Iris pigment epithelial cell (primary cell): Measurements from ENCODE around the gene KIAA1614.
"Not testable (repeated sequence)": the region's sequence is repeated elsewhere in the genome, so short reads cannot be mapped to it uniquely, and the experiment has no call there.

ENCODE experiments used
- DNase-seq: peaks from one replicate; pipeline ENCODE4 v3.0.0-alpha.2; 2011; ENCODE audit warnings: low read depth

Gene KIAA1614

GRCh38 chr1:180941518-180942275 is 29.0 kb downstream of the KIAA1614 start:
- DNase-seq = no peak

DNA sequence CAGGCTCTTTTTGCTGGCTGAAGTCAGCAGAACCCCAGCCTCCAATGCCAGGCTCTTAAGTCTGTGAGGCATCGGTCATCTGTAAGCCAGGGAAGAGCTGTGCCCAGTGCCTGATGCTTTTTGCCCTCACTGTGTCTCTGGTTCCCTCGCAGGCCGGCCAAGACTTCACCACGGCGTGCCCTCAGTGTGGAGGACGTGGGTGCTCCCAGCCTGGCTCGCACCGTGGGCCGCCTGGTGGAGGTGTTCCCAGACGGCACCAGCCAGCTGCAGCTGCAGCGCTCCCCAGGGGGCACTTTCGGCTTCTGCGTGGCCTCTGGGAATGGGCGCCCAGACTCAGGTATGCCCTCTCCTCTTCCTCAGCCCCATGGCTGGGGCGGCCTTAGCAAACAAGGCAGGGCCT is 32.5 kb downstream of the KIAA1614 start:
- DNase-seq = no peak

GRCh38 chr1:180945551-180945950 is 32.9 kb downstream of the KIAA1614 start:
- no peak for DNase-seq

DNA sequence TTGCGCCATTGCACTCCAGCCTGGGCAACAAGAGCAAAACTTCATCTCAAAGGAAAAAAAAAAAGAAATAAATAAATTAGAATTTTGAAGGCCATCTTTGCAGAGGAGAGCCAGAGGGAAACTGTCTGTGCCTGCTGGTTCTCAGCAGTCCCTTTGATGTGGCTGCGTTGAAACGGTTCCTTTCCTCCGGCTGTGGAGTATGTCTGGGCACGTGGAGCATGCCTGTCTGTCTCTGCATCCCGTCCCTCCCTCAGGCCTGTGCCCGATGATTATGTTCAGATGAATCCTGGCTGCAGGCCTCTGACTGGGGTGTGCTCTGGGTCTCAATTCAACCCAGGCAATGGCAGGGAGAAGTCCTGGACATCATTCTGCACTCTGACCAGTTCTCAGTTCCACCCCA is 33.4 kb downstream of the KIAA1614 start:
- no peak for DNase-seq

- DNase-seq = no peak
Observed at GRCh38 chr1:180946541-180947498, 34.1 kb downstream of the KIAA1614 start.

DNA sequence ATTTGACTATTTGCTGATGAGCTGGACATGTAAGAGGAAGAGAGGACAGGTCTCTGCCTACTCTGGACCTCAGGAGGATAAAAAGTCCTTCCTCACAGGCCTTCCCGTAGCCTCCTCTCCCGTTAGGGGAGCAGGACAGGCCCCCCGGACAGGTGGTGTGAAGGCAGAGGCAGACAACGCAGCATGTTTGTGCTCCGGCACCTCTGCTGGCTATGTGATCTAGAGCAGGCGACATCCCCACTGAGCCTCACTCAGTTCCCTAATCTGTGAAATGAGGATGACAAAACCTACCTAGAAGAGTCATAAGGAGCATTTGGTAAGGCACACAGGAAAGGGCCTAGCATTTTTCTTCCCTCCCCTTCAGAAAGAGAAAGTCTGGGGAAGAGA is 34.8 kb downstream of the KIAA1614 start:
- no peak for DNase-seq

DNA sequence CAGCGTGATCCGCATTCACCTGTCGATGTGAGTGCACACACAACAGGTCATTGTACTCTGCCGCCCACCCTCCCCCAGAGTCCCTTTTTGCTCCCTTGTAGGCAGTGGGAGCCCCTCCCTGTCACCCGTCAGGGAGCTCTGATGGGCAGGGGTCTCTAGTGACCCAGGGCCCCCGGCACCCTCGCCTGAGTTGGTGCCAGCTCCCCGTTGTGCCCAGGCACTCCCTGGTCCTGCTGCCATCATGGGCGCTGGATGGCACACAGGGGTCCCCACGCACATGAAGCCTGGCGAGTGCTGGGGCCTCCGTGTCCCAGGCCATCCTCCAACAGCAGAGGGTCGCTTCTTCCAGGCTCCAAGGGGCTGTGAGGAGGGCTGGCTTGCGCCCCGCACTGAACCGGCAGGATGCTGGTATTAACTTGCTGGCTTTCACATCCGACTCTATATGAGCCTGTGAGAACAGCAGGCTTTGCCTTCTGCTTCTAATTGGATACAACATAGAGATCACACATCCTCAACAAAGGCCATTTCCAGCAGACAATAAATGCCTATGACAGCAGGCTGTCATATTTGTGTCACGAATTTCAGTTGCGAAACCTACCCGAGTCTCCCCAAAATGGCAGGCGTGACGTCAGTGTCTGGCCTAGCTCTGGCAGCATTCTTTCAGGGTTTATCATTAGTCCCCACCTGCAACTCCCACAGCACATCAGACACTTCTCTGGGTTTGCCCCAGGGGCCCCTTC is 35.4 kb downstream of the KIAA1614 start:
- peak; percentile 17 for DNase-seq

- no peak for DNase-seq
Observed at GRCh38 chr1:180948641-180949615, 36.2 kb downstream of the KIAA1614 start.

GRCh38 chr1:180949616-180950000 is 36.9 kb downstream of the KIAA1614 start:
- DNase-seq = no peak

DNA sequence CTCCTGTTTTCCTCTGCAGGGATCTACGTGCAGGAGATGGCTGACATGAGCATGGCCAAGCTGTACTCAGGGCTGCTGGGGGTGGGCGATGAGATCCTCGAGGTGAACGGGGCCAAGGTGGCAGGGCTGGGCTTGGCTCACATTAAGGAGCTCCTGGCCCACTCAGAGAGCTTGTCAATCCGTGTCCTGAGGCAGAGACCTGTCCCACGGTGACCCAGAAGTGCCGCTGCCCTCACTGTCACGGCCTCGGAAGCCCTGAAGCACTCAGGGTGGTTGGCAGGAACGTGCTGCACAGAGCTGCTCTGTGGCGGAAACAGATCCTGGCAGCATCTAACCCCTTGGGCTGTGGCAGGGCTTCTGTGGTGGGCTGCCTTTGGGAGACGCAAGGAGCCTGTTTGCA is 37.6 kb downstream of the KIAA1614 start:
- DNase-seq = no peak

- no peak for DNase-seq
Observed at GRCh38 chr1:180951186-180951745, 38.6 kb downstream of the KIAA1614 start.

DNA sequence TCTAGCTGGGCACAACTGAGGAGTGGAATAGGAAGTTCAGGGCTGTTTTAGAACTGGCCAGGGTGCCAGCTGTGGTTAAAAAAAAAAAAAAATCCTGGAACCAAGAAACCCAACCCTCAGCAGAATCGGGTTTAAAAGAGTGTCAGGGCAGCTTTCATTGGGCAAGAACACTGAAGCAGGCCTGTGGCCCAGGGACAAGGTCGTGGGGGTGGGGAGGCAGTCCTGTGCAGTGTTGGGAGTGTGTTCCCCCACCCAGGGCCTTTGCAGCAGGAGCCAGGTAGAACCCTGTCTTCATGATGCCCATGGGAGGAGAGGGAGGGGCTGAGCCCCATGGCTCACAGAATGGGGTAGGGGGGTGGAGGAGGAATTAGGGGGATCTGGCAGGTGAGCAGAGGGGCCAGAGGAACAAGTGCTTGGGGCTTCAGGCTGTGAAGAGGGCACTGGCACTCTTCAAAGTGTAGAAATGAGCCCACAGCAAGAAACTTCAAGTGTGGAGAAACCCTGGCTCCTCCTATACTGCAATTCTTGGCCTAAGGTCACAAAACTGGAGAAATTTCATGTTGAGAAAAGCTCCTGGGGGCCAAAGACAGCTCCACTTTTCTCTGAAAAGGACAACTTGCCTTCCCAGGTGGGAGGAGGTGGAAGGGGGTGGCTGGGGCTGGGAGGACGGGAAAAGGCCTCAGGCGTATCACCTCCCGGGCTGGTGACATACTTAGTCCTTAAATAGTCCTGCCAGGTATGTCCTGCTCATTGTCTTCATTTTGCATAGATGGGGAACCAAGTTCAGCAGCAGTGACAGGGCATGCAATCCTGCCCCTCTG is 39.3 kb downstream of the KIAA1614 start:
- DNase-seq = no peak

DNA sequence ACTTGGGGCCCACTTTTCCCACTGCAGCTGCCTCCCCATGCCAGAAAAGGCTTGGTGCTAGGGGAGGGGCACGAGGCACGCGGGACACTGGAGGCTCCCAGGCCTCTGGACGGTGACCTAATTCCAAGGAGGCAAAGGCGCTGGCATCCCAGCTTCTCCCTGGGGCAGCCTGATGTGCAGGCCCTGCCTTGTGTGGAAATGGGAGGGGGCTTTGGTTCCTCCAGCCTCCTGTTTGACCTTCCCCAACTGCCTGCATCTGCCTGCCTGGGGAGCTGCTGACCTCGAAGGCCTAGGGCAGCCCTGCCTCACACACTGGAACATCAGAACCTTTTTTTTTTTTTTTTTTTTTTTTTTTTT is 39.9 kb downstream of the KIAA1614 start:
- no peak for DNase-seq

DNA sequence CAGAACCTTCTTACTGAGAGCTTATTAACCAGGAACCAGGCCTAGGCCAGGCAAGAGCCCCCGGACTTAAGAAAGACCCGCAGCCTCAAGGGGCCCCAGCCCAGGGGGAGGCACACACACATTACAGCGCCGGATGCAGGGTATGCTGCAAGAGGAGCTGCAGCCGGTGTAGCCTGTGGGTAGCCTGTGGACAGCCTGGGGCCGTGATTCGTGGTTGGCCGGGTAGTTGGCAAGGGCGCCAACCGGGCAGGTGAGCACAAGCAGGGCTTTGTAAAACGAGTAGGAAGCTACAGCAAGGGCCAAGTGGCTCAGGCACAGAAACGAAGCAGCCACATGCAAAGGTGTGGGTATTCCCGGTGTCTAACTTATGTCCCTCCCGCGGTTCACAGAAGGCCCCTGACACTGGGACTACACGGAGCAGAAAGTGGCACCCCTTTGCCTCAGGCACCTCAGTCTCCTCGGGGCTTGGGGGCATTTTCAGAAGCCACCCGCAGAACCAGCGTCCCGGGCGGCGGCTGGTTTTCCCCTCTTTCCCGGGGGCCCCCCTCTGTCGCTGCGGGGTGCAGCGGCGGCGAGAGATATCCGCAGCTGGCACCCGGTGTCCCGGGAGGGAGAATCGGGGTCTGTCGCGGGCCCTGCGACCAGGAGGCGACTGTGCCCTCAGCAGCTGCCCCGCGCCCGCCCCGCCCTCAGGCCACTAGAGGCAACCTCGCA is 40.8 kb downstream of the KIAA1614 start:
- DNase-seq = no peak

DNA sequence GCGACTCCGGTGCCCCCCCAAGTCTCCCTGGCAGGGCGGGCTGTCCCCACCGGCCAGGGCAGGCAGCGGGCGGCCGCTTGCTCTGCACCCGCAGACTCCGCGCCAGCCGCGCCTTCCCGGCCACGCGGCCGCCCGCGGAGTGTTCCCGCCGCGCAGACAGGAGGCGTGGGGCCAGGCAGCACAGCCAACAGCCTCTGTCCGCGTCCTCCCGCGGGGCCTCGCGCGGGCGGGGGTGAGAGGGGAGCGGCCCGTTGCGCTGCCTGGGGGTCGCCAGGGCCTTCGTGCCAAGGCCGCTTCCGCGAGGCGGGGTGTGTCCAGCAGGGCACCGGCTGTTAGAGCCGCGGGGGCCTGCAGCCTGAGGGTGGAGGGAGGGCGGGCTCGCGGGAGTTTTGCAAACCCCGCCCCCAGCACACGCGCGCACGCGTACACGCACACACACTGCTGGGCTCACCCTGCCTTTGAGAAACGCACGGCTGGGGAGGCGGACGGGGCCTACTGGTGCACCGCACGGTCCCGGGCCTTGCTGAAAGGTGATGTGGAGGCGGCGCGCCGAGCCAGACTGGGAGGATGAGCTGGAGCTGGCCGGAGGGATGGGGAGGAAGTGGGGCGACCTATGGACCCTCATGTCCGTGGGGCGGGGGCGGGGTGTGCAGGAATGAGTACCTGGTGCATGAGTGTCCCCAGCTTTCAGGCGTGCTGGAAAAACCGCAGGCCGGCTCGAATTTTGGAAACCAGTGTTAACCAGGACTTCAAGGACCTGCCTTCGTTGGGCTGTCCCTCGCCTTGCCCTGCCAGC is 41.5 kb downstream of the KIAA1614 start:
- peak; percentile 63 for DNase-seq

DNA sequence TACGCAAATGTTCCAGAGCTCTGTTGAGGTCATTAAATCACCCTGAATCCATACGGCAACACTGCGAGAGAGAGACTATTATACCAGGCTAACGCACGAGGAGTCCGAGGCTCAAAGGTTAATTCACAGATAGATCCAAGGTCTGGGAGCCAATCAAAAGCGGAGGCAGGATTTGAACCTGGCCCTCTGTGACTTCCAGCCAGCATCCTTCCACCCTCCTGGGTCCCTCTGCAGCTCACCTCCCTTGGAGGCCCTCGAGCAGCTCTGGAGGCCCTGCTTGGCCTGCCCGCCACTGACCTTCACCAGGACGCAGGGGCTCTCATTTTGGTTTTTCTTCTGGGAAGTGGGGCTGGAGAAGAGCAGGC is 42.1 kb downstream of the KIAA1614 start:
- DNase-seq = no peak

DNA sequence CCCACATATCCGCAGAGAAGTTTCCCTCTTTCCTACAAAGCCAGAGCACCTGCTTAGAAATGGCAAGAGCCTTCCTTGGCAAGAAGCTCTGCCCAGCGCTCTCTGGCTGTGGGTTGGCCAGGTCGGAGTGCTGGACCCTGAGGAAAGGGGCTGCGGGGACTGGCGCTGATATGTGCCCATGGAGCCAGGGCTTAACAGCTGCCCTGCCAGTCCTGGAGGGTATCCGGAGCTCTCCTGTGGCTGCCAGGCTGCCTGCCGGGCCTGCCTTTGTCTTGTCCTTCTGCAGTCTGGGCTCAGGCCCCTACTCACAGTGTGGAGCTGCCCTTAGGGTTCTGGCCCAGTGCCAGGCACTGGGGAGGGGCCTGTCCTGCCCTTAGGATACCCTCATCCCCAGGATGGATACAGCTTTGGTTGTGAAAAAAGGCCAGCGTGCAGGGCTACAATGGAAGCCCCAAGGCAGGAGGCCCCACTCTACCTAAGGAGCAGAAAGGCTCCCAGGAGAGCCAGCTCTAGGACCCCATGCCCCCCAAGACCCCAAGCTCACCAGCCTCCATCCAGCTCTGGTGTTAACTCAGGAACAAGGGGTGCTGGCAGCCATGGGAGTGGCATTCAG is 43.4 kb downstream of the KIAA1614 start:
- DNase-seq = no peak

DNA sequence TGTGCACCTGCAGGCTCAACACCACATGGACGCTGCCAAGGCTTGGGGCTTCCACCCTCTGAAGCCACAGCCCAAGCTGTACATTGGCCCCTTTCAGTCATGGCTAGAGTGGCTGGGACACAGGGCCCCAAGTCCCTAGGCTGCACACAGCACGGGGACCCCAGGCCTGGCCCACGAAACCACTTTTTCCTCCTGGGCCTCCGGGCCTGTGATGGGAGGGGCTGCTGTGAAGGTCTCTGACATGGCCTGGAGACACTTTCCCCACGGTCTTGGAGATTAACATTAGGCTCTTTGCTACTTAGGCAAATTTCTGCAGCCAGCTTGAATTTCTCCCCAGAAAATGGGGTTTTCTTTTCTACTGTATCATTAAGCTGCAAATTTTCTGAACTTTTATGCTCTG is 46.9 kb downstream of the KIAA1614 start:
- not testable (repeated sequence) for DNase-seq
